ENCODE results near the gene SHCBP1.

DNA sequence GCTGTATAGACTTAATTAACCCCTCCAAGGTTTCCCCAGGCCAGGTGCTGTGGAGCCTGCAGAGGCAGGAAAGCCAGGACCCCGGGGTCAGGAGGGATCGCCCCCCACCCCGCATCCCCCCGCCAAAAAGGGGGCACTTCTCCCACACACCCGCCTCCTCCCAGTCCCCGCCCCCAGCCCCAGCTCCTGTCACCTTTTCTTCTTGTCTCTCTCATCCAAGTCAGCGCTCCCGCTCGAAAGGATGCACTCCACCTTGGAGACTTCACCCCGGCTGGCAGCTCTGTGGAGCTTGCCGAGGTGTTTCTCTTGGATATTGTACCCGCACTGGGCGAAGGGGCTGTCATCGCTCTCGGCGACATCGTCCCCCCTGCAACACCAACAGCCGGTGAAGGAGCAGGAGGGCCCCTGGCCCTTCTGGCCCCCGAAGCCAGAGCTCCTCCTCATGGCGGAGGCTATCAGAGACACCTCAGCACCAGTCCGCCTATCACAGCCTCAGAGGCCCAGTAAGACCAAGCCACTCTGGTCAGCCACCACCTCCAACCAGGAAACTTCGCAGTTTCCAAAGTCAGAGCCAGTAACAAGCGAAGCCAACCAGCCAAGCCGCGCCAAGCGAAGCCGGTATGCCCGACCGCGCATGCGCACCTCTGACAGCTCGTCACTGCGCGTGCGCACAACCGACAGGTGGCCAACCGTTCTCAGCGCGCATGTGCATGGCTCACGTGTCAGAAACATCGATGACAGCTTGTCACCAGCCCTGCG is 52.5 kb downstream of the SHCBP1 start:
- TF ChIP-seq, protein P1, sequence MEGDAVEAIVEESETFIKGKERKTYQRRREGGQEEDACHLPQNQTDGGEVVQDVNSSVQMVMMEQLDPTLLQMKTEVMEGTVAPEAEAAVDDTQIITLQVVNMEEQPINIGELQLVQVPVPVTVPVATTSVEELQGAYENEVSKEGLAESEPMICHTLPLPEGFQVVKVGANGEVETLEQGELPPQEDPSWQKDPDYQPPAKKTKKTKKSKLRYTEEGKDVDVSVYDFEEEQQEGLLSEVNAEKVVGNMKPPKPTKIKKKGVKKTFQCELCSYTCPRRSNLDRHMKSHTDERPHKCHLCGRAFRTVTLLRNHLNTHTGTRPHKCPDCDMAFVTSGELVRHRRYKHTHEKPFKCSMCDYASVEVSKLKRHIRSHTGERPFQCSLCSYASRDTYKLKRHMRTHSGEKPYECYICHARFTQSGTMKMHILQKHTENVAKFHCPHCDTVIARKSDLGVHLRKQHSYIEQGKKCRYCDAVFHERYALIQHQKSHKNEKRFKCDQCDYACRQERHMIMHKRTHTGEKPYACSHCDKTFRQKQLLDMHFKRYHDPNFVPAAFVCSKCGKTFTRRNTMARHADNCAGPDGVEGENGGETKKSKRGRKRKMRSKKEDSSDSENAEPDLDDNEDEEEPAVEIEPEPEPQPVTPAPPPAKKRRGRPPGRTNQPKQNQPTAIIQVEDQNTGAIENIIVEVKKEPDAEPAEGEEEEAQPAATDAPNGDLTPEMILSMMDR (IDR thresholded peaks at IDR 0.05; ENCODE audit: low read depth, low read length, poor library complexity, severe bottlenecking), result no peak
- TF ChIP-seq EZH2phosphoT487 (IDR thresholded peaks at IDR 0.05; ENCODE audit: borderline replicate concordance, low read length), result no peak
